OCI-LY1 (cell line): ENCODE results near the gene TMEM53.

Experiments
- H2AFZ ChIP-seq: fragments of 200-600 bp; sonication (generic), shearing (Covaris generic); 2 replicates; pipeline ENCODE4 v1.6.0; 2014; ENCODE audit warnings: antibody characterized with exemption, mild to moderate bottlenecking, low read length
- H3F3A ChIP-seq: fragments of 200-600 bp; sonication (generic), shearing (Covaris generic); 2 replicates; pipeline ENCODE4 v1.6.0; 2014; ENCODE audit warnings: mild to moderate bottlenecking, antibody characterized with exemption, low read length, moderate library complexity; ENCODE audit not compliant: insufficient read depth
- H3K27ac ChIP-seq: fragments of 200-600 bp; sonication (generic); 2 replicates; pipeline ENCODE4 v1.5.1; 2014; ENCODE audit warnings: low read length, mixed run types, mild to moderate bottlenecking, low read depth; ENCODE audit not compliant: poor library complexity, severe bottlenecking
- H3K27me3 ChIP-seq: fragments of 200-600 bp; sonication (generic); 2 replicates; pipeline ENCODE4 v1.6.0; 2014; ENCODE audit warnings: antibody characterized with exemption, mild to moderate bottlenecking, low read length, moderate library complexity; ENCODE audit not compliant: insufficient read depth
- H3K36me3 ChIP-seq: fragments of 200-600 bp; sonication (generic); 2 replicates; pipeline ENCODE4 v1.6.1; 2014; ENCODE audit warnings: mild to moderate bottlenecking, antibody characterized with exemption, low read length, moderate library complexity, mixed read lengths; ENCODE audit not compliant: insufficient read depth
- H3K4me1 ChIP-seq: fragments of 200-600 bp; sonication (generic); 2 replicates; pipeline ENCODE4 v1.5.1; 2014; ENCODE audit warnings: mild to moderate bottlenecking, low read length, moderate library complexity; ENCODE audit not compliant: insufficient read depth, severe bottlenecking
- H3K4me2 ChIP-seq: fragments of 200-600 bp; sonication (generic), shearing (Covaris generic); 2 replicates; pipeline ENCODE4 v1.6.1; 2014; ENCODE audit warnings: low read length
- H3K4me3 ChIP-seq: fragments of 200-600 bp; sonication (generic); 2 replicates; pipeline ENCODE4 v1.5.1; 2014; ENCODE audit warnings: low read length, low read depth, mild to moderate bottlenecking, mixed read lengths; ENCODE audit not compliant: poor library complexity, severe bottlenecking
- H3K79me2 ChIP-seq: fragments of 200-600 bp; shearing (Covaris generic); 2 replicates; pipeline ENCODE4 v1.6.1; 2016; ENCODE audit warnings: mixed run types, low read length, mixed read lengths; ENCODE audit not compliant: insufficient read depth
- H3K9ac ChIP-seq: fragments of 200-600 bp; sonication (generic), shearing (Covaris generic); 2 replicates; pipeline ENCODE4 v1.6.1; 2014; ENCODE audit warnings: mild to moderate bottlenecking, low read length, mixed read lengths
- H3K9me2 ChIP-seq: fragments of 200-600 bp; sonication (generic), shearing (Covaris generic); 2 replicates; pipeline ENCODE4 v1.6.1; 2014; ENCODE audit warnings: low read depth, mild to moderate bottlenecking, low read length, mixed read lengths
- H3K9me3 ChIP-seq: fragments of 200-600 bp; shearing (Covaris generic); 2 replicates; pipeline ENCODE4 v1.6.1; 2014; ENCODE audit warnings: low read length, mixed read lengths
- H4K20me1 ChIP-seq: fragments of 200-600 bp; sonication (generic), shearing (Covaris generic); 2 replicates; pipeline ENCODE4 v1.6.0; 2016; ENCODE audit warnings: mild to moderate bottlenecking, low read length; ENCODE audit not compliant: insufficient read depth
- EZH2 ChIP-seq: fragments of 200-600 bp; sonication (generic), shearing (Covaris generic); IDR thresholded peaks from 2 replicates; pipeline ENCODE4 v1.8.0; 2017; ENCODE audit warnings: borderline replicate concordance, mixed run types, mild to moderate bottlenecking, antibody characterized with exemption, low read length, moderate library complexity, mixed read lengths
- TF ChIP-seq, protein P1 (sequence below): fragments of 200-600 bp; sonication (generic), shearing (Covaris generic); IDR thresholded peaks from 2 replicates; pipeline ENCODE4 v1.5.1; 2017; ENCODE audit warnings: mild to moderate bottlenecking, antibody characterized with exemption, low read length, moderate library complexity, mixed read lengths

TMEM53 gene

DNA sequence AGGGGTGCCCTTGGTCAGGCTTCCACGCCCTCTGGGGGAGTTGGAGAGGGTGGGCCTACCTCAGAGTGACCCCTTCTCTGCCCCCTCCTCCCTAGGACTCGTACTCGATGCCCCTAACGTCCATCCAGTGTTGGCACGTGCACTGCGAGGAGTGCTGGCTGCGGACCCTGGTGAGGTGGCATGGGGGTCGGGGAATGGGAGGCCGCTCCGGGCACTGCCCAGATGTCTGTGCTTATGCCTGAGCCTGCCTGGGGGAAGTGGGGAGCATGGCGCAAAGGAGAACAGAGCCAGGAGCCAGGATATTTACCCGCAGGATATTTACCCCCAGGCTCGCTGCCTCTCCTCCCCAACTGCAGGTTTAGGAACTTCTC, 24.5 kb downstream of the TMEM53 start:
- Histone ChIP-seq H3K4me2 (no peak overlapping the region), H3F3A (no peaks in the 10 kb centered on the region), H3K4me1 (no peaks in the 10 kb centered on the region), H3K79me2 (no peaks in the 10 kb centered on the region), H3K27me3 (no peaks in the 10 kb centered on the region), H3K9ac (no peak overlapping the region), H4K20me1 (no peaks in the 10 kb centered on the region), H3K27ac (no peak overlapping the region), H3K9me3 (no peaks in the 10 kb centered on the region), H2AFZ (no peak overlapping the region), H3K36me3 (peaks cover 67% of the 10 kb centered on the region), H3K9me2 (no peaks in the 10 kb centered on the region), H3K4me3 (no peak overlapping the region)
- TF ChIP-seq, protein P1, sequence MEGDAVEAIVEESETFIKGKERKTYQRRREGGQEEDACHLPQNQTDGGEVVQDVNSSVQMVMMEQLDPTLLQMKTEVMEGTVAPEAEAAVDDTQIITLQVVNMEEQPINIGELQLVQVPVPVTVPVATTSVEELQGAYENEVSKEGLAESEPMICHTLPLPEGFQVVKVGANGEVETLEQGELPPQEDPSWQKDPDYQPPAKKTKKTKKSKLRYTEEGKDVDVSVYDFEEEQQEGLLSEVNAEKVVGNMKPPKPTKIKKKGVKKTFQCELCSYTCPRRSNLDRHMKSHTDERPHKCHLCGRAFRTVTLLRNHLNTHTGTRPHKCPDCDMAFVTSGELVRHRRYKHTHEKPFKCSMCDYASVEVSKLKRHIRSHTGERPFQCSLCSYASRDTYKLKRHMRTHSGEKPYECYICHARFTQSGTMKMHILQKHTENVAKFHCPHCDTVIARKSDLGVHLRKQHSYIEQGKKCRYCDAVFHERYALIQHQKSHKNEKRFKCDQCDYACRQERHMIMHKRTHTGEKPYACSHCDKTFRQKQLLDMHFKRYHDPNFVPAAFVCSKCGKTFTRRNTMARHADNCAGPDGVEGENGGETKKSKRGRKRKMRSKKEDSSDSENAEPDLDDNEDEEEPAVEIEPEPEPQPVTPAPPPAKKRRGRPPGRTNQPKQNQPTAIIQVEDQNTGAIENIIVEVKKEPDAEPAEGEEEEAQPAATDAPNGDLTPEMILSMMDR, result no peak
- TF ChIP-seq EZH2, result no peak

GRCh38 chr1:44648529-44649250, 25.6 kb downstream of the TMEM53 start:
- H3K4me3 ChIP-seq, result no peak overlapping the region
- no peaks in the 10 kb centered on the region for H3K79me2 ChIP-seq
- peaks cover 78% of the 10 kb centered on the region for H3K36me3 ChIP-seq
- H3K9ac ChIP-seq, result no peak overlapping the region
- H3K27me3 ChIP-seq, result no peaks in the 10 kb centered on the region
- H2AFZ ChIP-seq, result no peak overlapping the region
- H3K27ac ChIP-seq, result no peak overlapping the region
- TF ChIP-seq EZH2, result no peak
- H3K9me3 ChIP-seq, result no peaks in the 10 kb centered on the region
- no peaks in the 10 kb centered on the region for H4K20me1 ChIP-seq
- no peaks in the 10 kb centered on the region for H3K9me2 ChIP-seq
- no peaks in the 10 kb centered on the region for H3F3A ChIP-seq
- H3K4me1 ChIP-seq, result no peaks in the 10 kb centered on the region
- H3K4me2 ChIP-seq, result no peak overlapping the region

DNA sequence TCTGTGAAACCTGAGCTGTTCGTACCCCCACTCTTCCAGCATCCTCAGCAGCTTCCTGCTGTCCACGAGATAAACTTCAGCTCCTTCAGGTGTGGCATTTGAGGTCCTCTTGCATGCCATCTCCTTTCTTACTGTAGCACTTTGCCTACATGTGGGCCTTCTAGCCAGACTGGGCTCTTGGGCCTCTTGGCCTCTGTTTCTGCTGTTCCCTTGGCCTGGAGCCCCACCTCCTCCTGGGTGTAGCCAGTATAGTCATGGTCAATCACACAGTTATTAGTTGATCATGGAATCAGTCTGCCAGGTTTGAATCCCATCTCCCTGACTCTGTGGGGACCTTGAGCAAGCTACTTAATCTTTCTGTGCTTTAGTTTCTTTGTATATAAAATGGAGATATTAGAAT, 26.4 kb downstream of the TMEM53 start:
- no peak overlapping the region for H3K27ac ChIP-seq
- H3K79me2 ChIP-seq, result no peaks in the 10 kb centered on the region
- no peaks in the 10 kb centered on the region for H3K27me3 ChIP-seq
- H2AFZ ChIP-seq, result no peak overlapping the region
- H3K36me3 ChIP-seq, result peaks cover 84% of the 10 kb centered on the region
- H3K9ac ChIP-seq, result no peak overlapping the region
- H3K4me3 ChIP-seq, result no peak overlapping the region
- H3K9me2 ChIP-seq, result no peaks in the 10 kb centered on the region
- no peaks in the 10 kb centered on the region for H4K20me1 ChIP-seq
- no peak for TF ChIP-seq EZH2
- TF ChIP-seq, protein P1, result no peak
- no peaks in the 10 kb centered on the region for H3K9me3 ChIP-seq
- no peaks in the 10 kb centered on the region for H3F3A ChIP-seq
- no peaks in the 10 kb centered on the region for H3K4me1 ChIP-seq
- no peak overlapping the region for H3K4me2 ChIP-seq
